Right cardiac atrium (tissue), 5 donors: ENCODE measurements around the gene IMPA2. TPM values are rescaled to one million over a fixed set of nuclear protein-coding genes. Genes with fewer than 3 reads are reported as not detected.

Experiments
- ATAC-seq, 2 donors: fragments of 200-7000 bp; cut with Tn5 transposase; one replicate each; pipeline versions ENCODE4 v1.8.0 to v1.9.1; 2020; ENCODE audit warnings: moderate library complexity in 2 of 2, mild to moderate bottlenecking in 1 of 2
- DNase-seq, 3 donors: peaks; one replicate each; pipeline ENCODE4 v3.0.0-alpha.2; 2020
- H3K27ac ChIP-seq: one replicate; pipeline ENCODE4 v1.5.1; 2013; ENCODE audit warnings: mild to moderate bottlenecking, low read length, control low read depth, moderate library complexity
- H3K27me3 ChIP-seq: one replicate; pipeline ENCODE4 v1.6.1; 2013; ENCODE audit not compliant: control insufficient read depth, insufficient read depth
- H3K4me1 ChIP-seq: one replicate; pipeline ENCODE4 v1.6.1; 2013; ENCODE audit warnings: low read length; ENCODE audit not compliant: control insufficient read depth, insufficient read depth
- H3K4me3 ChIP-seq: one replicate; pipeline ENCODE4 v1.5.1; 2013; ENCODE audit warnings: low read length, control low read depth
- H3K9me3 ChIP-seq: one replicate; pipeline ENCODE4 v1.6.1; 2013; ENCODE audit warnings: low read length; ENCODE audit not compliant: control insufficient read depth
- WGBS: extraction: QIAGEN DNeasy Blood & Tissue Kit; methylation state at CpG from one replicate; pipeline ENCODE4 v1.1.7; 2013; 5-methylcytosine and 5-hydroxymethylcytosine counted together
- intact Hi-C, 4 donors: fragments of 100-400 bp; cut with DNase I; formaldehyde crosslinking; loops; one replicate each; pipeline versions ENCODE4 v1.11.0 to v1.14.0; 2022 to 2023
- polyA plus RNA-seq: library from polyadenylated mRNA; stranded (reverse); fragments of 200-250 nt; gene quantifications from one replicate; pipeline ENCODE4 v1.2.3, GENCODE V29; 2013
- total RNA-seq, 4 donors: library from RNA; stranded (reverse); fragmentation: NEBNext Ultra II Directional; extraction: Animal tissue kit (Norgen Biotek cat#: 25700); gene quantifications; one replicate each; pipeline ENCODE4 v1.2.1, GENCODE V29; 2021
- donor health status: healthy with polysubstance abuse.
- donor health status: DM: no; HTN: yes; CAD: no.
- donor health status: DM: no; HTN: no; CAD: no.
- donor health status: DM: no; HTN: yes; CAD: no; lungs with severe emphysema.
- donor health status: DM: yes; HTN: yes; CAD: no.

The IMPA2 gene
- total and polyA plus RNA-seq, 5 donors = 19.8 to 26.9 (median 21.9) TPM

GRCh38 chr18:12029786-12030584 is 48.7 kb downstream of the IMPA2 start:
- H3K4me3 ChIP-seq = no peak overlapping the region
- H3K27me3 ChIP-seq = no peaks in the 10 kb centered on the region
- H3K27ac ChIP-seq = no peak overlapping the region
- DNase-seq = no peak
- ATAC-seq = no peak
- H3K9me3 ChIP-seq = no peaks in the 10 kb centered on the region
- intact Hi-C loops = loop anchor here in 1 of 4 donors (10.0 kb wide), 2 partner anchors 295 to 375 kb away; no protein-coding TSS in a partner anchor
- WGBS = 88% methylated on average over 21 of the region's 21 CpGs
- H3K4me1 ChIP-seq = no peaks in the 10 kb centered on the region

GRCh38 chr18:12030670-12031069 is 49.4 kb downstream of the IMPA2 start:
- ATAC-seq (no peak), DNase-seq (no peak)
- Histone ChIP-seq H3K27me3 (no peaks in the 10 kb centered on the region), H3K4me3 (no peak overlapping the region), H3K27ac (no peak overlapping the region), H3K4me1 (no peaks in the 10 kb centered on the region), H3K9me3 (no peaks in the 10 kb centered on the region)
- intact Hi-C loops = loop anchor here in 1 of 4 donors (10.0 kb wide), 2 partner anchors 296 to 376 kb away; no protein-coding TSS in a partner anchor
- WGBS = 93% methylated on average over 10 of the region's 10 CpGs

- Histone ChIP-seq H3K9me3 (no peaks in the 10 kb centered on the region), H3K27ac (no peak overlapping the region), H3K4me1 (no peaks in the 10 kb centered on the region), H3K4me3 (no peak overlapping the region), H3K27me3 (no peaks in the 10 kb centered on the region)
- DNase-seq (no peak), ATAC-seq (no peak)
- WGBS = 98% methylated on average over 1 of the region's 1 CpG
- intact Hi-C loops = loop anchor here in 1 of 4 donors (10.0 kb wide), 2 partner anchors 296 to 376 kb away; no protein-coding TSS in a partner anchor
Measured at GRCh38 chr18:12031181-12031580, 49.9 kb downstream of the IMPA2 start.

GRCh38 chr18:12031846-12032245 is 50.5 kb downstream of the IMPA2 start:
- intact Hi-C loops = loop anchor here in 1 of 4 donors (10.0 kb wide), 2 partner anchors 297 to 377 kb away; no protein-coding TSS in a partner anchor
- no peak for ATAC-seq
- Histone ChIP-seq H3K9me3 (no peaks in the 10 kb centered on the region), H3K27ac (no peak overlapping the region), H3K27me3 (no peaks in the 10 kb centered on the region), H3K4me1 (no peaks in the 10 kb centered on the region), H3K4me3 (no peak overlapping the region)
- WGBS = 53% methylated on average over 7 of the region's 7 CpGs
- DNase-seq = peak in 2 of 3 donors; percentile 46 to 74

GRCh38 chr18:12032786-12033642 is 51.7 kb downstream of the IMPA2 start:
- Histone ChIP-seq H3K27me3 (no peaks in the 10 kb centered on the region), H3K4me3 (no peak overlapping the region), H3K4me1 (no peaks in the 10 kb centered on the region), H3K9me3 (no peaks in the 10 kb centered on the region), H3K27ac (no peak overlapping the region)
- ATAC-seq = no peak
- DNase-seq = no peak
- intact Hi-C loops = loop anchor here in 1 of 4 donors (10.0 kb wide), 2 partner anchors 298 to 378 kb away; no protein-coding TSS in a partner anchor
- 84% methylated on average over 11 of the region's 11 CpGs for WGBS

- ATAC-seq = no peak
- H3K4me3 ChIP-seq = no peak overlapping the region
- H3K4me1 ChIP-seq = no peaks in the 10 kb centered on the region
- no peak overlapping the region for H3K27ac ChIP-seq
- WGBS = 76% methylated on average over 7 of the region's 7 CpGs
- H3K9me3 ChIP-seq = no peaks in the 10 kb centered on the region
- no peak for DNase-seq
- H3K27me3 ChIP-seq = no peaks in the 10 kb centered on the region
- intact Hi-C loops = loop anchor here in 1 of 4 donors (10.0 kb wide), 2 partner anchors 299 to 379 kb away; no protein-coding TSS in a partner anchor
Measured at GRCh38 chr18:12033643-12034025, 52.3 kb downstream of the IMPA2 start.

- DNase-seq (no peak), ATAC-seq (no peak)
- H3K27ac ChIP-seq = no peak overlapping the region
- intact Hi-C loops = loop anchor here in 3 of 4 donors (5.0 to 10.0 kb wide), 4 partner anchors 97 to 380 kb away; no protein-coding TSS in a partner anchor
- no peak overlapping the region for H3K4me3 ChIP-seq
- no peaks in the 10 kb centered on the region for H3K9me3 ChIP-seq
- WGBS = 87% methylated on average over 8 of the region's 8 CpGs
- no peaks in the 10 kb centered on the region for H3K27me3 ChIP-seq
- no peaks in the 10 kb centered on the region for H3K4me1 ChIP-seq
Measured at GRCh38 chr18:12034241-12035100, 53.2 kb downstream of the IMPA2 start.

GRCh38 chr18:12035481-12035880 is 54.2 kb downstream of the IMPA2 start:
- Histone ChIP-seq H3K27me3 (no peaks in the 10 kb centered on the region), H3K4me1 (no peaks in the 10 kb centered on the region), H3K27ac (no peak overlapping the region), H3K4me3 (no peak overlapping the region), H3K9me3 (no peaks in the 10 kb centered on the region)
- intact Hi-C loops = loop anchor here in 3 of 4 donors (5.0 to 10.0 kb wide), 4 partner anchors 98 to 381 kb away; no protein-coding TSS in a partner anchor
- ATAC-seq = no peak
- 83% methylated on average over 6 of the region's 6 CpGs for WGBS
- DNase-seq = no peak

- Histone ChIP-seq H3K4me3 (no peak overlapping the region), H3K9me3 (no peaks in the 10 kb centered on the region), H3K27ac (no peak overlapping the region), H3K4me1 (no peaks in the 10 kb centered on the region), H3K27me3 (no peaks in the 10 kb centered on the region)
- intact Hi-C loops = loop anchor here in 3 of 4 donors (5.0 to 10.0 kb wide), 4 partner anchors 99 to 381 kb away; no protein-coding TSS in a partner anchor
- no peak for ATAC-seq
- WGBS = 93% methylated on average over 9 of the region's 9 CpGs
- DNase-seq = no peak
Measured at GRCh38 chr18:12036201-12036751, 55.0 kb downstream of the IMPA2 start.
